Measurements from ENCODE around the gene KCNK5. TPM values are rescaled to one million over a fixed set of nuclear protein-coding genes. Genes with fewer than 3 reads are reported as not detected.

KCNK5 gene
- total RNA-seq, 1 experiment from 2014 or later = not detected

DNA sequence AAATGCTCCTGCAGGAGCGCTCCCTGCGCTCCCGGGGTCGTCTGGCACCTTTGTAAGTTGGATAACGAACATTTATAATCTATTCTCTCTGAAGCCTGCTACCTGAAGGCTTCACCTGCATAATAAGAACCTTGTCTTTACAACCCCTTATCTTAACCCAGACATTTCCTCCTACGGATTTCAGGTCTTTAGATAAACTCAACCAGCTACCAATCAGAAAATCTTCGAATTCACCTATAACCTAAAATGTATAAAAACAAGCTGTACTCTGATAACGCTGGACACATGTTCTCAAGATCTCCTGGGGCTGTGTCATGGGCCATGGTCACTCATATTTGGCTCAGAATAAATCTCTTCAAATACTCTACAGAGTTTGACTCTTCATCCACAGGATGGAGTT is 4.1 kb upstream of the KCNK5 start:
- H4K20me1 ChIP-seq (ENCODE audit: insufficient read depth, low read depth, low read length) = no peaks in the 10 kb centered on the region
- no peaks in the 10 kb centered on the region for H3K36me3 ChIP-seq (ENCODE audit: insufficient read depth, low read length)
- H3K9me2 ChIP-seq (replicated peaks; ENCODE audit: insufficient read depth, low read length) = no peaks in the 10 kb centered on the region
- no peak overlapping the region for H3K4me3 ChIP-seq (ENCODE audit: low read length)
- no peak overlapping the region for H2AFZ ChIP-seq (ENCODE audit: low read length)
- no peaks in the 10 kb centered on the region for H3K27me3 ChIP-seq (ENCODE audit: low read length)
- H3K79me2 ChIP-seq (ENCODE audit: low read length) = no peaks in the 10 kb centered on the region
- H3K4me2 ChIP-seq (ENCODE audit: low read depth, low read length, poor library complexity, severe bottlenecking) = no peak overlapping the region
- DNase-seq = no peak
- H3K27ac ChIP-seq (ENCODE audit: low read length) = no peak overlapping the region
- no peaks in the 10 kb centered on the region for H3K4me1 ChIP-seq (ENCODE audit: low read length)
- no peaks in the 10 kb centered on the region for H3K9me3 ChIP-seq (ENCODE audit: low read length)
- no peak overlapping the region for H3K9ac ChIP-seq (ENCODE audit: low read length)

- Histone ChIP-seq H3K9me2 (replicated peaks; ENCODE audit: insufficient read depth, low read length) (no peaks in the 10 kb centered on the region), H3K4me2 (ENCODE audit: low read depth, low read length, poor library complexity, severe bottlenecking) (no peak overlapping the region), H4K20me1 (ENCODE audit: insufficient read depth, low read depth, low read length) (no peaks in the 10 kb centered on the region), H3K27ac (ENCODE audit: low read length) (no peak overlapping the region), H3K4me1 (ENCODE audit: low read length) (no peaks in the 10 kb centered on the region), H3K27me3 (ENCODE audit: low read length) (no peaks in the 10 kb centered on the region), H3K9me3 (ENCODE audit: low read length) (no peaks in the 10 kb centered on the region), H3K36me3 (ENCODE audit: insufficient read depth, low read length) (no peaks in the 10 kb centered on the region), H3K4me3 (ENCODE audit: low read length) (no peak overlapping the region), H3K9ac (ENCODE audit: low read length) (no peak overlapping the region), H3K79me2 (ENCODE audit: low read length) (no peaks in the 10 kb centered on the region), H2AFZ (ENCODE audit: low read length) (no peak overlapping the region)
- no peak for DNase-seq
Measured at GRCh38 chr6:39231521-39232243, 2.4 kb upstream of the KCNK5 start.

GRCh38 chr6:39230654-39231035 is 1.4 kb upstream of the KCNK5 start:
- H2AFZ ChIP-seq (ENCODE audit: low read length) = no peak overlapping the region
- H3K9me2 ChIP-seq (replicated peaks; ENCODE audit: insufficient read depth, low read length) = no peaks in the 10 kb centered on the region
- no peaks in the 10 kb centered on the region for H3K27me3 ChIP-seq (ENCODE audit: low read length)
- no peaks in the 10 kb centered on the region for H3K9me3 ChIP-seq (ENCODE audit: low read length)
- H3K4me3 ChIP-seq (ENCODE audit: low read length) = no peak overlapping the region
- H3K4me2 ChIP-seq (ENCODE audit: low read depth, low read length, poor library complexity, severe bottlenecking) = no peak overlapping the region
- no peak overlapping the region for H3K9ac ChIP-seq (ENCODE audit: low read length)
- H3K36me3 ChIP-seq (ENCODE audit: insufficient read depth, low read length) = no peaks in the 10 kb centered on the region
- H4K20me1 ChIP-seq (ENCODE audit: insufficient read depth, low read depth, low read length) = no peaks in the 10 kb centered on the region
- H3K4me1 ChIP-seq (ENCODE audit: low read length) = no peaks in the 10 kb centered on the region
- no peak overlapping the region for H3K27ac ChIP-seq (ENCODE audit: low read length)
- no peak for DNase-seq
- H3K79me2 ChIP-seq (ENCODE audit: low read length) = no peaks in the 10 kb centered on the region

GRCh38 chr6:39228111-39228971 is 934 bp downstream of the KCNK5 start:
- H3K27me3 ChIP-seq (ENCODE audit: low read length) = no peaks in the 10 kb centered on the region
- no peak overlapping the region for H3K9ac ChIP-seq (ENCODE audit: low read length)
- H3K9me2 ChIP-seq (replicated peaks; ENCODE audit: insufficient read depth, low read length) = no peaks in the 10 kb centered on the region
- H2AFZ ChIP-seq (ENCODE audit: low read length) = no peak overlapping the region
- H3K79me2 ChIP-seq (ENCODE audit: low read length) = no peaks in the 10 kb centered on the region
- no peaks in the 10 kb centered on the region for H3K9me3 ChIP-seq (ENCODE audit: low read length)
- H3K27ac ChIP-seq (ENCODE audit: low read length) = no peak overlapping the region
- no peaks in the 10 kb centered on the region for H3K36me3 ChIP-seq (ENCODE audit: insufficient read depth, low read length)
- no peaks in the 10 kb centered on the region for H3K4me1 ChIP-seq (ENCODE audit: low read length)
- DNase-seq = no peak
- H4K20me1 ChIP-seq (ENCODE audit: insufficient read depth, low read depth, low read length) = no peaks in the 10 kb centered on the region
- no peak overlapping the region for H3K4me3 ChIP-seq (ENCODE audit: low read length)
- H3K4me2 ChIP-seq (ENCODE audit: low read depth, low read length, poor library complexity, severe bottlenecking) = no peak overlapping the region

- Histone ChIP-seq H3K79me2 (ENCODE audit: low read length) (no peaks in the 10 kb centered on the region), H4K20me1 (ENCODE audit: insufficient read depth, low read depth, low read length) (no peaks in the 10 kb centered on the region), H3K9ac (ENCODE audit: low read length) (no peak overlapping the region)
Measured at GRCh38 chr6:39227476-39227875, 1.8 kb downstream of the KCNK5 start.

GRCh38 chr6:39226639-39227329 is 2.5 kb downstream of the KCNK5 start:
- H3K4me3 ChIP-seq (ENCODE audit: low read length) = no peak overlapping the region
- H3K4me2 ChIP-seq (ENCODE audit: low read depth, low read length, poor library complexity, severe bottlenecking) = no peak overlapping the region

More at GRCh38 chr6:39227476-39227875, 1.8 kb downstream of the KCNK5 start:
- Histone ChIP-seq H3K4me3 (ENCODE audit: low read length) (no peak overlapping the region), H2AFZ (ENCODE audit: low read length) (no peak overlapping the region), H3K27me3 (ENCODE audit: low read length) (no peaks in the 10 kb centered on the region), H3K9me3 (ENCODE audit: low read length) (no peaks in the 10 kb centered on the region), H3K27ac (ENCODE audit: low read length) (no peak overlapping the region), H3K4me2 (ENCODE audit: low read depth, low read length, poor library complexity, severe bottlenecking) (no peak overlapping the region), H3K9me2 (replicated peaks; ENCODE audit: insufficient read depth, low read length) (no peaks in the 10 kb centered on the region), H3K4me1 (ENCODE audit: low read length) (no peaks in the 10 kb centered on the region), H3K36me3 (ENCODE audit: insufficient read depth, low read length) (no peaks in the 10 kb centered on the region)
- no peak for DNase-seq

GRCh38 chr6:39225946-39226437 is 3.3 kb downstream of the KCNK5 start:
- no peaks in the 10 kb centered on the region for H4K20me1 ChIP-seq (ENCODE audit: insufficient read depth, low read depth, low read length)
- H3K9me3 ChIP-seq (ENCODE audit: low read length) = no peaks in the 10 kb centered on the region
- H3K79me2 ChIP-seq (ENCODE audit: low read length) = no peaks in the 10 kb centered on the region
- H3K27ac ChIP-seq (ENCODE audit: low read length) = no peak overlapping the region
- no peak overlapping the region for H2AFZ ChIP-seq (ENCODE audit: low read length)
- no peak overlapping the region for H3K9ac ChIP-seq (ENCODE audit: low read length)
- DNase-seq = no peak
- H3K36me3 ChIP-seq (ENCODE audit: insufficient read depth, low read length) = no peaks in the 10 kb centered on the region
- H3K4me3 ChIP-seq (ENCODE audit: low read length) = no peak overlapping the region
- H3K4me1 ChIP-seq (ENCODE audit: low read length) = no peaks in the 10 kb centered on the region
- no peaks in the 10 kb centered on the region for H3K9me2 ChIP-seq (replicated peaks; ENCODE audit: insufficient read depth, low read length)
- H3K4me2 ChIP-seq (ENCODE audit: low read depth, low read length, poor library complexity, severe bottlenecking) = no peak overlapping the region
- H3K27me3 ChIP-seq (ENCODE audit: low read length) = no peaks in the 10 kb centered on the region

More at GRCh38 chr6:39226639-39227329, 2.5 kb downstream of the KCNK5 start:
- no peak overlapping the region for H2AFZ ChIP-seq (ENCODE audit: low read length)
- H3K9me2 ChIP-seq (replicated peaks; ENCODE audit: insufficient read depth, low read length) = no peaks in the 10 kb centered on the region
- no peaks in the 10 kb centered on the region for H3K79me2 ChIP-seq (ENCODE audit: low read length)
- no peaks in the 10 kb centered on the region for H3K36me3 ChIP-seq (ENCODE audit: insufficient read depth, low read length)
- DNase-seq = no peak
- no peaks in the 10 kb centered on the region for H4K20me1 ChIP-seq (ENCODE audit: insufficient read depth, low read depth, low read length)
- H3K4me1 ChIP-seq (ENCODE audit: low read length) = no peaks in the 10 kb centered on the region
- no peak overlapping the region for H3K9ac ChIP-seq (ENCODE audit: low read length)
- no peak overlapping the region for H3K27ac ChIP-seq (ENCODE audit: low read length)
- H3K27me3 ChIP-seq (ENCODE audit: low read length) = no peaks in the 10 kb centered on the region
- no peaks in the 10 kb centered on the region for H3K9me3 ChIP-seq (ENCODE audit: low read length)

DNA sequence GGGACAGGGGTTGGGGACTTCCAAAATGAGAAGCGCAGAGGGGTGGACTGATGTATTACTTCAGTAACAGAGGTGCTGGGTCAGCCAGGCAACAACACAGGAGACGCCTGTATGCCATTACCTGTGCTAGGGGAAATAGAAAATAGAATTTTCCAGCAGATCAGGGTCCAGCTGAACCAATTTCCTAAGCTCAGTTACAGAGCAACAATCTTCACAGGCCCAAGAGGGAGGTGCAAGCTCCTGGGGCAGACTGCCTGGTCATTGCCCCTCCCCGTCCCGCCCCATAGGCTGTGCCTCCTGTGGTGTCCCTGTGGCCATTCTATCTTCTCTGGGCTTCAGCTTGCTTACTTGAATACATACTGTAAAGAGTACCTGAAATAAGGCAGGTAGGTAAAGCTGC is 3.7 kb downstream of the KCNK5 start:
- DNase-seq = no peak
- no peak overlapping the region for H3K27ac ChIP-seq (ENCODE audit: low read length)

More for the DNA sequence above, 3.7 kb downstream of the KCNK5 start:
- Histone ChIP-seq H3K4me3 (ENCODE audit: low read length) (no peak overlapping the region), H2AFZ (ENCODE audit: low read length) (no peak overlapping the region), H3K9me2 (replicated peaks; ENCODE audit: insufficient read depth, low read length) (no peaks in the 10 kb centered on the region), H3K4me1 (ENCODE audit: low read length) (no peaks in the 10 kb centered on the region), H3K36me3 (ENCODE audit: insufficient read depth, low read length) (no peaks in the 10 kb centered on the region), H3K9ac (ENCODE audit: low read length) (no peak overlapping the region), H4K20me1 (ENCODE audit: insufficient read depth, low read depth, low read length) (no peaks in the 10 kb centered on the region), H3K79me2 (ENCODE audit: low read length) (no peaks in the 10 kb centered on the region), H3K9me3 (ENCODE audit: low read length) (no peaks in the 10 kb centered on the region), H3K4me2 (ENCODE audit: low read depth, low read length, poor library complexity, severe bottlenecking) (no peak overlapping the region), H3K27me3 (ENCODE audit: low read length) (no peaks in the 10 kb centered on the region)
